ENCODE data around the gene EEFSEC.

Gene EEFSEC

DNA sequence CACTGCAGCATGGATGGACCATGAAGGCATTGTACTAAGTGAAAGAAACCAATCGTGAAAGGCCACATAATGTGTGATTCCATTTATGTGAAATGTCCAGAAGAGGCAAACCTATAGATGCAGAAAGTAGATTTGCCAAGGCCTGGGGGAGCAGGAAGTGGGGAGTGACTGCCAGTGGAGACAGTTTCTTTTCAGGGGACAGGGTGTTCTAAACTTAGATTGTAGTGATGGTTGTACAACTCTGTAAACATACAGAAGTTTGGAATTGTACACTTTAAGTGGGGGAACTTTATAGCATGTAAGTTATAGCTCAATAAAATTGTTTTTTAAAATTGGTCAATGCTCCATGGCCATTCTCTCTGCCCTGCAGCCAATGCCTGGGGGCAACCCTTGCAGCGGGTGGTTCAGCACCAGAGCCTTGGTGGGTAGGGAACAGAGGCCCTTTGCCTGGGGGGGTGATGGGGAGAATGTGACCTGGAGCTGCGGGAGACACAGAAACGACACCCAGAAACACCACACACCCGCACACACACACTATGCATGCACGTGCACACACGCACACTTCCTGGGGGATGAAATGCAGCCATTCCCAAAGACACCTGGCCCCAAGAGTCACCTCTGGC is 270.4 kb downstream of the EEFSEC start:
- no peak overlapping the region for H3K27ac Mint-ChIP-seq

DNA sequence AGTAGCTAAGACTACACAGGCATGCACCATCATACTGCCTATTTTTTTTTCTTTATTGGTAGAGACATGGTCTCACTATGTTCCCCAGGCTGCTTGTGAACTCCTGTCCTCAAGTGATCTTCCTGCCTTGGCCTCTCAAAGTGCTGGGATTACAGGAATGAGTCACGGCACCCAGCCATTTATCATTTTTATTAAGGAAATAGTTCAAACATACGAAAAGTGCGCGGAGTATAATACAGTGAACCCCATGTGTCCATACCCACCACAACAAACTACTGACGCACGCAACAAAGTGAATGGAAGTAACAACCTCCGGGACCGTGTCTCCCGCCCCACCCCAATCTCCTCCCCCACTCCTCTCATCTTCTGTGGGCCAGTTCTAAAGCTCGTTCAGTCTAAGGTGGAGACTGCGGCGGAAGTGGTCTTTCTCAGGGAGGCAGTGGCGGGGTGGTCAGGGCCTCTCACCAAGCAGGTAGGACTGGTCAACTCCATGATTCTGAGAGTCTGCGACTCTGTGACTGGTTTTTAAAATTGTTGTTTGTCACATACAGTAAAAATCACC is 271.3 kb downstream of the EEFSEC start:
- H3K4me1 Mint-ChIP-seq (ENCODE audit: low read depth): no peaks in the 10 kb centered on the region
- peaks cover 8% of the 10 kb centered on the region for H3K27me3 Mint-ChIP-seq (ENCODE audit: low read depth)
- no peak overlapping the region for H3K27ac Mint-ChIP-seq
- H3K9me3 Mint-ChIP-seq: no peaks in the 10 kb centered on the region
- no peak overlapping the region for H3K4me3 Mint-ChIP-seq
- H3K36me3 Mint-ChIP-seq (ENCODE audit: low read depth): no peaks in the 10 kb centered on the region

More for the DNA sequence above, 270.4 kb downstream of the EEFSEC start:
- Mint-ChIP-seq H3K27me3 (ENCODE audit: low read depth) (peaks cover 8% of the 10 kb centered on the region), H3K4me1 (ENCODE audit: low read depth) (no peaks in the 10 kb centered on the region), H3K9me3 (no peaks in the 10 kb centered on the region), H3K36me3 (ENCODE audit: low read depth) (no peaks in the 10 kb centered on the region), H3K4me3 (no peak overlapping the region)

DNA sequence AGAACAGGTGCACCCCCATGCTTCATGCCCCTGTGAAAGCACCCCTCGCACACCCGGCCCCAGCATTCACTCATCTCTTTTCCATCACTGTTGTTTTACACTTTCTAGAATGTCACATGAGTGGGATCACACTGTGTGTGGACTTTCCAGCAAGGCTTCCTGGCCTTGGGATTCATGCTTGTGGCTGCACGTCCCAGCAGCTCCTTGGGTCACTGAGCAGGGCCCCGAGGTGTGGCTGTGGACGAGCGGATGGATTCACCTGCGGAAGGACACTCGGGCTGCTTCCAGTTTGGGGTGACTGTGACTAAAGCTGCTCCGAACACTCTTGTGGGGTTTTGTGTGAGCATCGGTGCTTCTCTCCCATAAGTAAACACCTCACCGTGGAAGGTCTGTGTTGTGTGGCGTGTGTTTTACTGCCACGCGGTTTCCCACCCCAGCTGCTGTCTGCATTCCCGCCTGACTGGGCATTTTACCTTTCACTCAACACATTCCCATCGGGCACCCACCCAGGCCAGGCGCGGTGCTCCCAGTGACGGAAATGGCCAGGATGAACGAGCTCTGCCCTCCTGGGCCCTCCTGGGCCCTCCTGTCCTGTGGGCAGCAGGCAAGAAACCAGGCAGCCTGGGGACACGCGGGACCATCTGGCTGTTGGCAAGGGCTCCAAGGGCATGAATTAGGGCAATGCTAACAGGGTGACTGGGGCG is 272.0 kb downstream of the EEFSEC start:
- Mint-ChIP-seq H3K36me3 (ENCODE audit: low read depth) (no peaks in the 10 kb centered on the region), H3K27me3 (ENCODE audit: low read depth) (peaks cover 14% of the 10 kb centered on the region), H3K4me3 (no peak overlapping the region), H3K27ac (no peak overlapping the region), H3K4me1 (ENCODE audit: low read depth) (no peaks in the 10 kb centered on the region), H3K9me3 (no peaks in the 10 kb centered on the region)

DNA sequence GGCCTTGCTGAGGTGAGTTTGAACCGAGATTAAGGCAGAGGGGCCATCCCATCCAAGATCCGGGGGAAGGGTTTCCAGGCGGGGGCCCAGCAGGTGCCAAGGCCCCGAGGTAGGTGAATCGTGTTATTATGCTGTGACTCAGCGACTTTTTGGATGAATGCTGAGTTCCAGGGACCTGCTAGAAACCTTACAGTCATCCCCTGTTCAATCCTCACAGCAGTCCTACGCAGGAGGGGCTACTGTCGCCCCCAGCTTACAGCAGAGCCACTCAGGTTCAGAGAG is 272.5 kb downstream of the EEFSEC start:
- Mint-ChIP-seq H3K27ac (no peak overlapping the region), H3K9me3 (no peaks in the 10 kb centered on the region), H3K4me3 (no peak overlapping the region), H3K27me3 (ENCODE audit: low read depth) (peaks cover 19% of the 10 kb centered on the region), H3K36me3 (ENCODE audit: low read depth) (no peaks in the 10 kb centered on the region), H3K4me1 (ENCODE audit: low read depth) (no peaks in the 10 kb centered on the region)

DNA sequence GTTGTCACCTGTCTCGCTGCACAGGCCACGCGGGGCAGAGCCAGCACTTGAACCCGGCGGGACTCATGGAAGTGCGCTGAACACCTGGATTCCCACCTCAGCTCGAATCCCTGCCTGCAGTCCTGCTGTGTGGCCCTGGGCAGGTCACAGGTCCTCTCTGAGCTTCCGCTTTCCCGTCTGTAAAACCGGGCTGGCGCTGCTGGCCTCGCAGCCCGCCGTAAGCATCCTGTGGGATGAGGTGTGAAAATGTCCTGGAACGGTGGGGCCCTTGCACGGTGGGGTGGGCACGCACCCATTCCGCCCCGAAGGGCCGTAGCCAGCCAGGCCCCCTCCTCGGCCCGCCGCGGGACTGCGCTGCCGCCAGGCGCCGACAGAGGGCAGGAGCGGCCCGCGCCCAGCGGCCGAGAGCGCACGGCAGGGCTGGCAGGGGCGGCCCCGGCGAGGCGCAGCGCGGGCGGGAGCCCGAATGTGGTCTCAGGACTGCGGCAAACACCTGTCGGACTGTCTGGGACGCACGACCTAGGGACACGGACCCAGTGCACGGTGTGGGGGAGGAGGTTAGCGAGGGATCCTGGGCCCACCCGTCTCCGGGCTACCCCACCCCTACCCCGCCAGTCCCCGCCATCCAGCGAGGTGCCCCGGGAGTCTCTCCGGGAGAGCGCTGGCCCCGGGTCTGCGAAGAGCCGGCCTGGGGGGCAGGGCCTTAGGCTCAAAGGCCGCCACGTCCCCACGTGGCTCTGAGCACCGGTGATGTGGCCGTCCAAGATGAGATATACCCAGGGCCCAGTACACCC is 273.0 kb downstream of the EEFSEC start:
- Mint-ChIP-seq H3K4me1 (ENCODE audit: low read depth) (no peaks in the 10 kb centered on the region), H3K4me3 (no peak overlapping the region)

DNA sequence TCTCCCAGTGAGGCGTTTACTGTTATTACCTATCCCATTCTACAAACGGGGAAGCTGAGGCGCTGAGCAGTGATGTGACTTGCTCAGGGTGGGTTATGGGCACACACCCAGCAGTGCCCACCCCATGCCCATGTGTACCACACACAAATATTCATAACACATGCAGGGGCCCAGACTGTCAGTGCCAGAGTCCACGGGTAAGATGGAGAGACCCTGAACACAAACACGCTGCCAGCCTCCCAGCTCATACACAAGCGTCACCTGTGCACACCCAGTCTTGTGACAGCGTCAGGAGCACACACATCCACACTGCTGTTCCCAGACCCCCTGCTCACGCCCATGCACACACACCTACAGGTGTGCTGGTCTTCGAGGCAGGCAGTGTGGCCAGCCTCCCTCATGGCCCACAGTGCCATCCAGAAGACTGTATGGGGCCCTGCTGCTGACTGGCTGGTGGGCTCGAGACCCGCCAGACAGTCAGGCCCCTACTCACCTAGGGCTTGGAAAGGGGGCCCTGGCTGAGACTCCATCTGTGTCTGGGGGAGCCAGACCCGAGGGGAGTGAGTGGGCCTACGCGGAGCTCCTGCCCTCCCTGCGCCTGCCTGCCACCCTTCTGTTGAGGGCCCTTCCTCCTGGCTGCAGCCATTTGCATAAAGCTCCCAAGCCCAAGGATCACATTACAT is 274.0 kb downstream of the EEFSEC start:
- Mint-ChIP-seq H3K4me1 (ENCODE audit: low read depth) (peaks cover 5% of the 10 kb centered on the region), H3K4me3 (no peak overlapping the region), H3K36me3 (ENCODE audit: low read depth) (no peaks in the 10 kb centered on the region), H3K9me3 (no peaks in the 10 kb centered on the region), H3K27ac (no peak overlapping the region), H3K27me3 (ENCODE audit: low read depth) (peaks cover 35% of the 10 kb centered on the region)

More for the DNA sequence above, 273.0 kb downstream of the EEFSEC start:
- Mint-ChIP-seq H3K9me3 (no peaks in the 10 kb centered on the region), H3K27ac (no peak overlapping the region), H3K27me3 (ENCODE audit: low read depth) (peaks cover 25% of the 10 kb centered on the region), H3K36me3 (ENCODE audit: low read depth) (no peaks in the 10 kb centered on the region)

DNA sequence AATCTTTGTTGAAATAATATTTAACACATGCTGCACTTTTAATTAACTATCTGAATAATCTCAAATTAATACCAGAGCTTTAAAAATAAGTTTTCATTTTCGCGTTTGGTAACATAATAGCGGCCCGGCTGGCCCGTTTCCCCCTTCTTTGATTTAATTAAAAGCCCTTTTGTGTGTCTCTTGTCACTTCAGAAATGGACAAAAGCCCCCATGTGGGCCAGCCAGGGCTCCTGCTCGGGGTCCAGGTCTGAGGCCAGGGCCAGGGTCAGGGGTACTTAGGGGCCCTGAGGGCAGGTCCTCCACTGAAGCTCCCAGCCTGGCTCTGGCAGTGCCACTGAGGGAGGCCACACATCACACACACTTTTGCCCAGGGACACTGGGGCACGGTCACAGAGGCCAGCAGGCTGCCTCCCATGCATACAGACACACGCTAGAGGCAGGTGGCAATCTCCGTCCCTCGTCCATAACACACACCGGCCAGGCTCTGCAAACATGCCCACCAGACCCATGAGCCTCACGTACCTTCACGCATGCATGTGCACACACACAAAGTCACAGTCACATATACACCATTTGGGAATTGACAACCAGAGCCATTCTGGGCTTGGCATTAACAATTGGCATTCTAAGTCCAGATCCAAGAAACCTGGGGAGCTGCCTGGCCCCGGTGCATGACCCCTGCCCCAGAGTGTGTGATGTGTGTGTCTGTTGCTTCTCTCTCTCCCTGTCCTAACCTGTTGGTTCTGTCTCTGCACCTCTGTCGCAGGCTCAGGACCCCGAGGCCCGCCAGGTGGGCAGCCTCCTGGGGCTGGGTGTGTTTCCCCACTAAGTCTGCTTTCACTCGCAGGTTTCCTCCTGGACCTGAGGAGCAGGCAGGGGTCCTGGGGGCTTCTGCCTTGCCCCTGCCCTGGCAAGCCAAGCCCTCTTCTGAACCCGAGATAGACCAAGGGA is 274.9 kb downstream of the EEFSEC start:
- Mint-ChIP-seq H3K27ac (no peak overlapping the region), H3K9me3 (no peaks in the 10 kb centered on the region), H3K4me3 (no peak overlapping the region), H3K4me1 (ENCODE audit: low read depth) (peaks cover 5% of the 10 kb centered on the region), H3K27me3 (ENCODE audit: low read depth) (peaks cover 38% of the 10 kb centered on the region), H3K36me3 (ENCODE audit: low read depth) (no peaks in the 10 kb centered on the region)

DNA sequence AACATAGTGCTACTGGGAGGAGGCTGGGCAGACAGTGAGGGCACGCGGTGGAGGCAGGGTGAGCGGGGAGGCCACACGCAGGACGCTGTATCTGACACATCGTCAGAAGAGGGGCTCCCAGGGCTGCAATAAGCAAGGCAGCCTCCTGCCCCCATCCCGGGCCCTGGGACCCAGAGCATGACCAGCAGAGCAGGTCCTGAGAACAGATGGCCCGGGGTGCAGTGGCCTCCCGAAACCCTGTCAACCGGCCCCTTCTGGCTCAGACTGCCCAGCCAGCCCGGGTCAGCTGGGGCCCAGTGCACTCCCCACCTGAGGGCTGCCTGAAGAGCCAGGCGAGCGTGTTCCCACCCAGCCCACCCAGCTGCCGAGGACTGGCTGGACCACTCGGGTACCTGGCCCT is 276.0 kb downstream of the EEFSEC start:
- Mint-ChIP-seq H3K36me3 (ENCODE audit: low read depth) (no peaks in the 10 kb centered on the region), H3K27ac (no peak overlapping the region), H3K9me3 (no peaks in the 10 kb centered on the region), H3K4me1 (ENCODE audit: low read depth) (peaks cover 5% of the 10 kb centered on the region), H3K4me3 (no peak overlapping the region), H3K27me3 (ENCODE audit: low read depth) (peaks cover 47% of the 10 kb centered on the region)

DNA sequence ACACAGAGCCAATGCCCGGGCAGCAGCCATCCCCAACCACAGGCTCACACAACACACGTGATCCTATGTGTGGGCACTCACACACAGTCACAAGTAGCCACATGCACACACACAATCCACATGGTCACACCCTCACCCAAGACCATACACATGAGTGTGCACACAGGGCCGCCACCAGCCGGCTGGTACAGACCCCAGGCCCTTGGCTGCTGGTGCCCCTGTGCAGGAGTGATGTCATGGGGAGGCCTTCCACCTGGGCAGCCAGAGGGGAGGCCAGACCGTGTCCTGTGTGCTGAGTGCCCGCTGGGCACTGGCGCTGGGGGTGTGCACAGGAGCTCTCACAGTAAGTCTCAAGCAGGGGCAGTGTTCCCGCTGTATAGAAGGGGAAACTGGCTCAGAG is 276.5 kb downstream of the EEFSEC start:
- H3K4me3 Mint-ChIP-seq: no peak overlapping the region
- peaks cover 47% of the 10 kb centered on the region for H3K27me3 Mint-ChIP-seq (ENCODE audit: low read depth)
- H3K9me3 Mint-ChIP-seq: no peaks in the 10 kb centered on the region
- no peaks in the 10 kb centered on the region for H3K36me3 Mint-ChIP-seq (ENCODE audit: low read depth)
- peaks cover 5% of the 10 kb centered on the region for H3K4me1 Mint-ChIP-seq (ENCODE audit: low read depth)
- H3K27ac Mint-ChIP-seq: no peak overlapping the region

DNA sequence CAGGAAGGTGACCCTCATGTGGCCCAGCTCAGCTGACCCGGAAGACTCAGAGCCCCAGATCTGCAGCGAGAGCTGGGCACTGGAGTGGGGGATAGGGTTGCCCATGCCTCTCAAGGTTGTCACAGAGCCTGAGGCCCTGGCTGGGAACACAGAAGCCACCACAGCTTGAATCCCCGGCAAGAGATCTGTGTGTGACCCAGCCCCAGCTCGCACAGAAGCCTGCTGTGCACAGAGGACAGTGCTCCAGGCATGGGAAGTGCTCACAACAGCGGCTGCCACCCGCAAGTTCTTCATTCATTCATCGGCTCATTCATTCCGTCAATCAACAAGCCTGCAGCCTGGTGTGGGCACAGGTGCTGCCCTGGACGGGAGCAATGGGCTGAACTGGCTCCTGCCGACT is 277.0 kb downstream of the EEFSEC start:
- no peaks in the 10 kb centered on the region for H3K36me3 Mint-ChIP-seq (ENCODE audit: low read depth)
- H3K9me3 Mint-ChIP-seq: no peaks in the 10 kb centered on the region
- H3K4me3 Mint-ChIP-seq: no peak overlapping the region
- H3K4me1 Mint-ChIP-seq (ENCODE audit: low read depth): peaks cover 5% of the 10 kb centered on the region
- peaks cover 47% of the 10 kb centered on the region for H3K27me3 Mint-ChIP-seq (ENCODE audit: low read depth)
- no peak overlapping the region for H3K27ac Mint-ChIP-seq

DNA sequence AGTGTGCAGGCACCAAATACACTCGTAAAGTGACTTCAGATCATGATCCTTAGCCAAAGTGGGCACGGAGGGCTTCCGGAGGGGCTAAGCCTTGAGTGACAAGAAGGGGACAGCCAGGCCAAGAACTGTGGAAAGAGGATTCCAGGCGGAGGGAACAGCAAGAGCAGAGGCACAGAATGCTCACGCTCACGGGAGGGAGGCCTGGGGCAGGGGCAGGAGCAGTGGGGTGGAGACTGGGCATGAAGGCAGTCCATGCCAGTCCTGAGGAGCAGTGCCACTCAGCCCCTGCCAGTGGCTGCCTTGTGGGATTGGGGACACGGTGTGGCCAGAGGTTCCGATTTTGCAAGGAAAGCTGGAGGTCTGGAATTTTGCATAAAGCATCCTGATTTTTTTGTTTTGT is 277.4 kb downstream of the EEFSEC start:
- no peak overlapping the region for H3K27ac Mint-ChIP-seq

DNA sequence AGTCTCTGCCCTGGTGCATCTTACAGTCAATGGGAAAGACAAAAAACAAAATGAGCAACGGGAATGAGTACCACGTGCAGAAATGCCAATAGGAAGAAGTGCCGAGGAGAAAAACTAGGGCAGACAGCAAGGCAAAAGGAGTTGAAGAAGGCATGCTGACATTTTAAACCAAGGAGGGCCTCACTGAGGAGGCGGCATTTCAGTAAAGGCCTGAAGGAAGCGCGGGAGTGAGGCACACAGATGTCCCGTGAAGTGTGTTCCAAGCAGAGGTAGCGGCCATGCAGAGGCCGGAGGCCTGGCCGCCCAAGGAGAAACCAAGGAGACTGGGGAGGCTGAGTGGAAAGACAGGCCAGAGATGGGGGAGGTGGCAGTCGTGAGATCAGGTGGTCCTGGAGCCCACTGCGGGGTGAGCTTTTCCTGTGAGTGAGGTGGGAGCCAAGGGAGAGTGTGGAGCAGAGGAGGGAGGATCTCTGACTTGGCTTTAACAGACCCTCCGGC is 278.6 kb downstream of the EEFSEC start:
- H3K27ac Mint-ChIP-seq: no peak overlapping the region
- H3K27me3 Mint-ChIP-seq (ENCODE audit: low read depth): peaks cover 58% of the 10 kb centered on the region
- peaks cover 5% of the 10 kb centered on the region for H3K4me1 Mint-ChIP-seq (ENCODE audit: low read depth)
- no peak overlapping the region for H3K4me3 Mint-ChIP-seq
- no peaks in the 10 kb centered on the region for H3K9me3 Mint-ChIP-seq
- H3K36me3 Mint-ChIP-seq (ENCODE audit: low read depth): no peaks in the 10 kb centered on the region

More for the DNA sequence above, 277.4 kb downstream of the EEFSEC start:
- H3K9me3 Mint-ChIP-seq: no peaks in the 10 kb centered on the region
- peaks cover 47% of the 10 kb centered on the region for H3K27me3 Mint-ChIP-seq (ENCODE audit: low read depth)
- peaks cover 5% of the 10 kb centered on the region for H3K4me1 Mint-ChIP-seq (ENCODE audit: low read depth)
- no peak overlapping the region for H3K4me3 Mint-ChIP-seq
- no peaks in the 10 kb centered on the region for H3K36me3 Mint-ChIP-seq (ENCODE audit: low read depth)

DNA sequence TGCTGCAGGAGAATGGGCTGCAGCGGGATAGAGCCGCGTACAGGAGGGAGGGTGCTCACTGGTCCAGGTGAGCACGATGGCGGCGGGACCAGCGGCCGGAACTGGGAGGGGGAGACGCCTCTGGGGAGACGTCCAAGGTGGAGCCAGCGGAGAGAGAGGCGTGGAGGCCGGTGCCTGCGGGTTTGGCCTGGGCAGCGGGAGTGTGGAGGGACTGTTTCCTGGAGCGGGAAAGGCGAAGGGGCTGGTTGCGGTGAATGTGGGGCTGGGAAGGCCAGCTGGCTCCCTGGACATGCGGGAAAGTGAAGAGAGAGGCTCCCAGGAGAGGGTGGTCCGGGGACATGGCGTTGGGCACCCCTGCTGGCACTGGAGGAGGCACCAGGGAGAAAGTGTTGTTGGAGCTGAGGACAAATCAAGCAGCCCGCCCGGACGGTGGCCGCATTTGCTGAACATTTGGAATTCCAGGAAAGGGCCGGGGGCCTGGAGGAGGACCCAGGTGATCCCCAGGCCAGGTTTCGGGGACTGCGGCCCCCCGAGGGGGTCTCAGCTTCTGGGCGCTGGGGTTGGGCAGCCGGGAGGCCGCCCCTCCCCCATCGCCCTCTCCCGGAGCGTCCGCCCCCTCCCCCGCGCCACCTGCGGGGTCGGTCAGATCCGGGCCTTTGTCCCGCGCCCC is 279.2 kb downstream of the EEFSEC start:
- H3K4me1 Mint-ChIP-seq (ENCODE audit: low read depth): peaks cover 5% of the 10 kb centered on the region
- H3K27me3 Mint-ChIP-seq (ENCODE audit: low read depth): peaks cover 62% of the 10 kb centered on the region
- no peaks in the 10 kb centered on the region for H3K9me3 Mint-ChIP-seq
- no peak overlapping the region for H3K27ac Mint-ChIP-seq
- no peak overlapping the region for H3K4me3 Mint-ChIP-seq
- no peaks in the 10 kb centered on the region for H3K36me3 Mint-ChIP-seq (ENCODE audit: low read depth)

Data from T-helper 1 cell treated with Interleukin-12 subunit alpha and Interleukin-12 subunit beta and Interleukin-4 antibody, amounts not matched to agents 30 μg/mL and 1 μg/mL, for 36 hours (primary cell).